ENCODE measurements around the gene CEP85L.

Gene CEP85L

GRCh38 chr6:118514689-118515088 is 136.7 kb downstream of the CEP85L start:
- DNase-seq (ENCODE audit: extremely low read depth, low read depth) = no peak
- no peak for TF ChIP-seq CTCF (IDR thresholded peaks at IDR 0.05; ENCODE audit: low read depth, low read length, missing control alignments)
- no peak overlapping the region for H3K4me3 ChIP-seq (replicated peaks; ENCODE audit: low read depth, low read length)

- no peak for DNase-seq (ENCODE audit: extremely low read depth, low read depth)
- H3K4me3 ChIP-seq (replicated peaks; ENCODE audit: low read depth, low read length) = no peak overlapping the region
These were observed 139.3 kb downstream of the CEP85L start for GRCh38 chr6:118511930-118512715.

GRCh38 chr6:118509009-118509617 is 142.3 kb downstream of the CEP85L start:
- no peak for DNase-seq (ENCODE audit: extremely low read depth, low read depth)
- no peak overlapping the region for H3K4me3 ChIP-seq (replicated peaks; ENCODE audit: low read depth, low read length)
- TF ChIP-seq CTCF (IDR thresholded peaks at IDR 0.05; ENCODE audit: low read depth, low read length, missing control alignments) = peak; percentile 62

More at GRCh38 chr6:118511930-118512715, 139.3 kb downstream of the CEP85L start:
- TF ChIP-seq CTCF (IDR thresholded peaks at IDR 0.05; ENCODE audit: low read depth, low read length, missing control alignments) = no peak

GRCh38 chr6:118507636-118508035 is 143.8 kb downstream of the CEP85L start:
- no peak for DNase-seq (ENCODE audit: extremely low read depth, low read depth)
- no peak overlapping the region for H3K4me3 ChIP-seq (replicated peaks; ENCODE audit: low read depth, low read length)
- TF ChIP-seq CTCF (IDR thresholded peaks at IDR 0.05; ENCODE audit: low read depth, low read length, missing control alignments) = no peak

- H3K4me3 ChIP-seq (replicated peaks; ENCODE audit: low read depth, low read length) = no peak overlapping the region
- no peak for TF ChIP-seq CTCF (IDR thresholded peaks at IDR 0.05; ENCODE audit: low read depth, low read length, missing control alignments)
- DNase-seq (ENCODE audit: extremely low read depth, low read depth) = no peak
These were observed 145.2 kb downstream of the CEP85L start for GRCh38 chr6:118506071-118506638.

- TF ChIP-seq CTCF (IDR thresholded peaks at IDR 0.05; ENCODE audit: low read depth, low read length, missing control alignments) = no peak
- no peak for DNase-seq (ENCODE audit: extremely low read depth, low read depth)
- no peak overlapping the region for H3K4me3 ChIP-seq (replicated peaks; ENCODE audit: low read depth, low read length)
These were observed 145.7 kb downstream of the CEP85L start for GRCh38 chr6:118505656-118506055.

All from HFF-Myc (cell line).